ENCODE measurements around the gene PRRT1B.

DNA sequence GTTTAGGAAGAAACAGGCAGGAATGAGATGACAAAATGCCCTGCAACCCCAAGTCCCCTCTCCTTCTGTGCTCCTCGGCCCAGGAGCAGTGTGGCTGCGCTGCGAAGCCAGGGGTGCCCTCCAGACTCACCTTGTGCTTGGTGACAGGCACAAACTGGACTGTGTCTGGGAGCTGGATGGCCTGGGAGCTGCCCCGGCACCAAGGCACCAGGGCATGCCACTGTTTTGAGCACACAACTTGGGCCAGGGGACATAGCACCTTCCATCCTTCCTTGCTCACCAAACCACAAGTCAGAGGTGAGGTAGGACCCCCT is 51.1 kb downstream of the PRRT1B start:
- TF ChIP-seq, protein P1, sequence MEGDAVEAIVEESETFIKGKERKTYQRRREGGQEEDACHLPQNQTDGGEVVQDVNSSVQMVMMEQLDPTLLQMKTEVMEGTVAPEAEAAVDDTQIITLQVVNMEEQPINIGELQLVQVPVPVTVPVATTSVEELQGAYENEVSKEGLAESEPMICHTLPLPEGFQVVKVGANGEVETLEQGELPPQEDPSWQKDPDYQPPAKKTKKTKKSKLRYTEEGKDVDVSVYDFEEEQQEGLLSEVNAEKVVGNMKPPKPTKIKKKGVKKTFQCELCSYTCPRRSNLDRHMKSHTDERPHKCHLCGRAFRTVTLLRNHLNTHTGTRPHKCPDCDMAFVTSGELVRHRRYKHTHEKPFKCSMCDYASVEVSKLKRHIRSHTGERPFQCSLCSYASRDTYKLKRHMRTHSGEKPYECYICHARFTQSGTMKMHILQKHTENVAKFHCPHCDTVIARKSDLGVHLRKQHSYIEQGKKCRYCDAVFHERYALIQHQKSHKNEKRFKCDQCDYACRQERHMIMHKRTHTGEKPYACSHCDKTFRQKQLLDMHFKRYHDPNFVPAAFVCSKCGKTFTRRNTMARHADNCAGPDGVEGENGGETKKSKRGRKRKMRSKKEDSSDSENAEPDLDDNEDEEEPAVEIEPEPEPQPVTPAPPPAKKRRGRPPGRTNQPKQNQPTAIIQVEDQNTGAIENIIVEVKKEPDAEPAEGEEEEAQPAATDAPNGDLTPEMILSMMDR (conservative IDR thresholded peaks at IDR 0.05; ENCODE audit: low read depth in 2 of 2) = no peak
- no peak for TF ChIP-seq JUNB (IDR thresholded peaks at IDR 0.05; ENCODE audit: unreplicated experiment)
- no peak for TF ChIP-seq ZNF114 (CRISPR knock-in tag; IDR thresholded peaks at IDR 0.05)
- TF ChIP-seq EZH2 (IDR thresholded peaks at IDR 0.05; ENCODE audit: low read depth, unreplicated experiment) = no peak
- TF ChIP-seq CREB1 (CRISPR knock-in tag; IDR thresholded peaks at IDR 0.05; ENCODE audit: low read depth) = no peak
- TF ChIP-seq, protein P2, sequence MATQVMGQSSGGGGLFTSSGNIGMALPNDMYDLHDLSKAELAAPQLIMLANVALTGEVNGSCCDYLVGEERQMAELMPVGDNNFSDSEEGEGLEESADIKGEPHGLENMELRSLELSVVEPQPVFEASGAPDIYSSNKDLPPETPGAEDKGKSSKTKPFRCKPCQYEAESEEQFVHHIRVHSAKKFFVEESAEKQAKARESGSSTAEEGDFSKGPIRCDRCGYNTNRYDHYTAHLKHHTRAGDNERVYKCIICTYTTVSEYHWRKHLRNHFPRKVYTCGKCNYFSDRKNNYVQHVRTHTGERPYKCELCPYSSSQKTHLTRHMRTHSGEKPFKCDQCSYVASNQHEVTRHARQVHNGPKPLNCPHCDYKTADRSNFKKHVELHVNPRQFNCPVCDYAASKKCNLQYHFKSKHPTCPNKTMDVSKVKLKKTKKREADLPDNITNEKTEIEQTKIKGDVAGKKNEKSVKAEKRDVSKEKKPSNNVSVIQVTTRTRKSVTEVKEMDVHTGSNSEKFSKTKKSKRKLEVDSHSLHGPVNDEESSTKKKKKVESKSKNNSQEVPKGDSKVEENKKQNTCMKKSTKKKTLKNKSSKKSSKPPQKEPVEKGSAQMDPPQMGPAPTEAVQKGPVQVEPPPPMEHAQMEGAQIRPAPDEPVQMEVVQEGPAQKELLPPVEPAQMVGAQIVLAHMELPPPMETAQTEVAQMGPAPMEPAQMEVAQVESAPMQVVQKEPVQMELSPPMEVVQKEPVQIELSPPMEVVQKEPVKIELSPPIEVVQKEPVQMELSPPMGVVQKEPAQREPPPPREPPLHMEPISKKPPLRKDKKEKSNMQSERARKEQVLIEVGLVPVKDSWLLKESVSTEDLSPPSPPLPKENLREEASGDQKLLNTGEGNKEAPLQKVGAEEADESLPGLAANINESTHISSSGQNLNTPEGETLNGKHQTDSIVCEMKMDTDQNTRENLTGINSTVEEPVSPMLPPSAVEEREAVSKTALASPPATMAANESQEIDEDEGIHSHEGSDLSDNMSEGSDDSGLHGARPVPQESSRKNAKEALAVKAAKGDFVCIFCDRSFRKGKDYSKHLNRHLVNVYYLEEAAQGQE (IDR thresholded peaks at IDR 0.05; ENCODE audit: unreplicated experiment) = no peak

Measured in GM23338 (cell line).